ENCODE data around the gene CD2AP. TPM values are rescaled to one million over a fixed set of nuclear protein-coding genes. Genes with fewer than 3 reads are reported as not detected.
A peak's percentile ranks its signal among the peaks of the same experiment; 100 is the strongest.

Gene CD2AP
- total and polyA plus RNA-seq, 2 of the 8 experiments (the other 6 are each of a cell fraction or from before 2014, with no cell fraction given): 8.6 to 75.6 TPM

DNA sequence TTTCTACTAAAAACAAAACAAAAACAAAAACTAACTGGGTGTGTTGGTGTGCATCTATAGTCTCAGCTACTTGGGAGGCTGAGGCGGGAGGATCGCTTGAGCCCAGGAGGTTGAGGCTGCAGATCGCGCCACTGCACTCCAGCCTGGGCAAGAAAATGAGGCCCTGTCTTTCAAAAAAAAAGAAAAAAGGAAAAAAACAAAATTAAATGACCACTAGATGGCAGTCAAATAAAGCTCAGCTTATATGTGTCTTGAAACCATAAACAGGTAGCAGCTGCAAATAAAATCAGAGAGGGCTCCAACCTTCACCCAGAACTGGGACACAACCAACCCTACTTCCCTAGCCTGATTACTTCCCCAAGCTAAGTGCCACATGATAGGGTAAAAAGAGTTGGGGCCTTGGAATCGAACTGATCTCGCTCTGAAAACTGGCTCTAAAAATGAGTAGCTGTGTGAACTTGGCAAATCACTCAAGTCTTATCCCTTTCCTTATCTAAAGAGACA, 153.7 kb downstream of the CD2AP start (continued):
- TF ChIP-seq PHF8 (conservative IDR thresholded peaks at IDR 0.05; ENCODE audit: low read depth, low read length): no peak
- no peak for TF ChIP-seq BACH1 (IDR thresholded peaks at IDR 0.05; ENCODE audit: low read length)
- TF ChIP-seq EZH2 (IDR thresholded peaks at IDR 0.05; ENCODE audit: low read depth, low read length, severe bottlenecking): no peak
- TF ChIP-seq NANOG (IDR thresholded peaks at IDR 0.05; ENCODE audit: insufficient read depth, low read depth, low read length, poor library complexity, severe bottlenecking): no peak
- TF ChIP-seq SIN3A (conservative IDR thresholded peaks at IDR 0.05 in 1 of 2, IDR thresholded peaks at IDR 0.05 in 1 of 2; ENCODE audit: low read depth in 1 of 2, low read length in 2 of 2): no peak
- peak in 1 of 2 experiments; percentile 27; a peak in 2 of 3 replicates for TF ChIP-seq POLR2A (IDR thresholded peaks at IDR 0.05; ENCODE audit: control extremely low read depth in 1 of 2, low read depth in 2 of 2, low read length in 2 of 2)
- no peak for TF ChIP-seq SP4 (IDR thresholded peaks at IDR 0.05; ENCODE audit: low read length)
- no peak for TF ChIP-seq EGR1 (IDR thresholded peaks at IDR 0.05; ENCODE audit: borderline replicate concordance, low read depth, low read length)
- no peak for TF ChIP-seq CBX8 (IDR thresholded peaks at IDR 0.05; ENCODE audit: borderline replicate concordance, low read depth, low read length)
- no peak for TF ChIP-seq KDM4A (IDR thresholded peaks at IDR 0.05; ENCODE audit: low read depth, low read length, severe bottlenecking)
- no peak for TF ChIP-seq NRF1 (IDR thresholded peaks at IDR 0.05; ENCODE audit: low read depth, low read length)
- no peak for TF ChIP-seq TBP (IDR thresholded peaks at IDR 0.05; ENCODE audit: low read depth, low read length)
- TF ChIP-seq TAF1 (IDR thresholded peaks at IDR 0.05; ENCODE audit: low read depth, low read length): no peak
- no peak for TF ChIP-seq SAP30 (IDR thresholded peaks at IDR 0.05; ENCODE audit: insufficient read depth, insufficient replicate concordance, low read length)
- no peak for TF ChIP-seq SUZ12 (IDR thresholded peaks at IDR 0.05; ENCODE audit: low read length)
- no peak for TF ChIP-seq RNF2 (IDR thresholded peaks at IDR 0.05; ENCODE audit: borderline replicate concordance, low read depth, low read length, missing control alignments, poor library complexity, severe bottlenecking)
